K562 (cell line): ENCODE measurements around the gene PRC1. TPM values are rescaled to one million over a fixed set of nuclear protein-coding genes. Genes with fewer than 3 reads are reported as not detected.

Experiments
- CREB3 ChIP-seq: fragments of 450-650 bp; conservative IDR thresholded peaks from 2 replicates; pipeline ENCODE4 v1.6.1; 2016; ENCODE audit warnings: missing genetic modification characterization, low read depth, mild to moderate bottlenecking, missing compliant biosample characterization, moderate library complexity
- CUX1 ChIP-seq: fragments of 200-800 bp; sonication (Bioruptor generic); IDR thresholded peaks from 2 replicates; pipeline ENCODE4 v1.6.1; 2016; ENCODE audit warnings: missing genetic modification characterization, missing compliant biosample characterization
- HOMEZ ChIP-seq: fragments of 250-450 bp; sonication (Bioruptor Pico); IDR thresholded peaks from 2 replicates; pipeline ENCODE4 v1.4.0; 2020; ENCODE audit warnings: mild to moderate bottlenecking, moderate library complexity
- MAZ ChIP-seq, 2 experiments: fragments of 450-650 bp in 1 of 2; sonication (generic) in 1 of 2; formaldehyde crosslinking; IDR thresholded peaks in 1 of 2; conservative IDR thresholded peaks in 1 of 2; 2 replicates each; pipeline versions ENCODE4 v1.4.0 to v1.5.0; 2020; ENCODE audit warnings: mild to moderate bottlenecking in 1 of 2, missing genetic modification reagents in 1 of 2
- MBD2 ChIP-seq: sonication (generic); IDR thresholded peaks from 2 replicates; pipeline ENCODE4 v1.6.1; 2016; ENCODE audit warnings: low read depth, borderline replicate concordance
- MTA1 ChIP-seq: fragments of 450-650 bp; IDR thresholded peaks from 2 replicates; pipeline ENCODE4 v1.6.1; 2017; ENCODE audit warnings: borderline replicate concordance
- MTA2 ChIP-seq: fragments of 450-650 bp; IDR thresholded peaks from 2 replicates; pipeline ENCODE4 v1.6.1; 2016; ENCODE audit warnings: low read depth
- RBBP5 ChIP-seq: fragments of 200-600 bp; sonication (generic); IDR thresholded peaks from 2 replicates; pipeline ENCODE4 v1.6.1; 2012; ENCODE audit warnings: borderline replicate concordance, mild to moderate bottlenecking, low read length, control low read depth, inconsistent platforms; ENCODE audit not compliant: insufficient read depth, poor library complexity, severe bottlenecking
- RFX5 ChIP-seq: IDR thresholded peaks from 2 replicates; pipeline ENCODE4 v1.6.1; 2011; ENCODE audit warnings: low read depth, mild to moderate bottlenecking, improper control_type of control experiment, low read length
- SIN3B ChIP-seq: fragments of 450-650 bp; IDR thresholded peaks from 2 replicates; pipeline ENCODE4 v1.6.1; 2017; ENCODE audit warnings: low read depth, mild to moderate bottlenecking, moderate library complexity
- SMARCB1 ChIP-seq: IDR thresholded peaks from 2 replicates; pipeline ENCODE4 v1.6.1; 2011; ENCODE audit warnings: improper control_type of control experiment, low read depth; ENCODE audit not compliant: insufficient read length
- VEZF1 ChIP-seq: fragments of 200-800 bp; sonication (Bioruptor generic); IDR thresholded peaks from 2 replicates; pipeline ENCODE4 v1.6.1; 2017; ENCODE audit warnings: missing genetic modification characterization, missing compliant biosample characterization
- ZFP30 ChIP-seq: fragments of 250-450 bp; sonication (Bioruptor Pico); IDR thresholded peaks from 2 replicates; pipeline ENCODE4 v1.8.0; 2022; ENCODE audit warnings: moderate library complexity, mild to moderate bottlenecking, inconsistent platforms, borderline replicate concordance
- polyA plus RNA-seq, 8 experiments: library from polyadenylated mRNA; depleted of rRNA in 4 of 8; stranded (reverse) in 5 of 8; unstranded in 3 of 8; fragments of >200 nt; fragmentation: Nextera tagmentation in 2 of 8; fragmentation: Illumina TruSeq in 1 of 8; extraction: Ambion mirVana in 2 of 8; extraction: Trizol in 1 of 8; gene quantifications; 2 replicates each; pipeline versions ENCODE4 v1.2.1 to v1.2.3, GENCODE V29; 2011 to 2014; ENCODE audit warnings: inconsistent platforms in 1 of 8, missing spikeins in 1 of 8
- total RNA-seq, 7 experiments: library from RNA; depleted of rRNA in 6 of 7; stranded (reverse); fragments of >200 nt in 6 of 7; fragmentation: Illumina TruSeq in 2 of 7; extraction: Trizol in 2 of 7; gene quantifications; 2 replicates each; pipeline versions ENCODE4 v1.2.1 to v1.2.3, GENCODE V29; 2011 to 2021; ENCODE audit warnings: low replicate concordance in 1 of 7
- TF ChIP-seq, protein P1 (sequence below): fragments of 450-650 bp; formaldehyde crosslinking; IDR thresholded peaks from 2 replicates; pipeline ENCODE4 v1.4.0; 2022; ENCODE audit warnings: missing genetic modification characterization

Gene PRC1
- total and polyA plus RNA-seq, 9 of the 15 experiments (the other 6 are each of a cell fraction or from before 2014, with no cell fraction given) = 156 to 391 (median 240) TPM

DNA sequence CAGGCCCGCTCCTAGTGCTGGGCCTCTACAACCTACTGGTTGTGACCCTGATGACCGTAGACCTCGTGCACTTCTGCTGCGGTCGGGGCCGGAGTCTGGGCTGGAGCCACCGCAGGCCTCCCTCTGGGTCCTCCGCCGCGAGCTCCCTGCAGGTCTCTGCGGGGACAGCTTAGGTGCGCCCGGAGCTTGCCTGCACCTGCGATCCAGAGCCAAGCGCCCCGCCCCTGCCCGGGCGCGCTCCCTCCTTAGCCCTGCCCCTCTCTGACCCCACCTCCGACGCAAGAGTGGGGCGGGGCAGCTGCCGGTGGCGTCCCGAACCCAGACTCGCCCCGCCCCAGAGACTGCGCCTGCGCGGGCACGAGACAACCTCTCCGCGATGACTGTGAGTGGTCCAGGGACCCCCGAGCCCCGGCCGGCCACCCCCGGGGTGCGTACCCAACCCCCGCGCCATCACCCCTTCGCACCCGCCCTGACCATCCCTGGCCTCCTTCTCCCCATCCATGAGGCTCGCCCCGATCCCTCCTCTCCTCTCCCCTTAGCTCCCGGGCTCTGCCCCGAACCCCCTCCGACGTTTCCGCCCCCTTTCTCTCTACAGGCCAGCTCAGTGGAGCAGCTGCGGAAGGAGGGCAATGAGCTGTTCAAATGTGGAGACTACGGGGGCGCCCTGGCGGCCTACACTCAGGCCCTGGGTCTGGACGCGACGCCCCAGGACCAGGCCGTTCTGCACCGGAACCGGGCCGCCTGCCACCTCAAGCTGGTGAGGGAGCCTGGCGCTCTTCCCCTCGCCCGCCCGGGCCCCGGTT, 59.2 kb downstream of the PRC1 start, which contains the start of gene UNC45A (continued):
- TF ChIP-seq MBD2 (peak; percentile 45; the same call in 1 of the 2 replicates), RFX5 (no peak), CREB3 (tag) (no peak), CUX1 (CRISPR knock-in tag) (no peak), MTA2 (no peak), HOMEZ (CRISPR knock-in tag) (no peak), SIN3B (no peak), SMARCB1 (no peak), RBBP5 (peak; percentile 62), ZFP30 (CRISPR knock-in tag) (no peak), MAZ (CRISPR knock-in tag; conservative IDR thresholded peaks at IDR 0.05 in 1 of 2, IDR thresholded peaks at IDR 0.05 in 1 of 2) (peak; percentile 23 to 76; a peak in 2 of 4 replicates), VEZF1 (CRISPR knock-in tag) (peak; percentile 71; the same call in 1 of the 2 replicates), MTA1 (no peak)
- TF ChIP-seq, protein P1, sequence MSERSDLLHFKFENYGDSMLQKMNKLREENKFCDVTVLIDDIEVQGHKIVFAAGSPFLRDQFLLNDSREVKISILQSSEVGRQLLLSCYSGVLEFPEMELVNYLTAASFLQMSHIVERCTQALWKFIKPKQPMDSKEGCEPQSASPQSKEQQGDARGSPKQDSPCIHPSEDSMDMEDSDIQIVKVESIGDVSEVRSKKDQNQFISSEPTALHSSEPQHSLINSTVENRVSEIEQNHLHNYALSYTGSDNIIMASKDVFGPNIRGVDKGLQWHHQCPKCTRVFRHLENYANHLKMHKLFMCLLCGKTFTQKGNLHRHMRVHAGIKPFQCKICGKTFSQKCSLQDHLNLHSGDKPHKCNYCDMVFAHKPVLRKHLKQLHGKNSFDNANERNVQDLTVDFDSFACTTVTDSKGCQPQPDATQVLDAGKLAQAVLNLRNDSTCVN (CRISPR knock-in tag) = 0 out of 2 replicates have a peak, but pooled peaks have one; percentile 25
